GM11168 (cell line): ENCODE results near the gene MFN2.
"Not testable (repeated sequence)": the region's sequence is repeated elsewhere in the genome, so short reads cannot be mapped to it uniquely, and the experiment has no call there.

ENCODE experiments used
- in situ Hi-C: fragments of 300-500 bp; cut with MboI; formaldehyde crosslinking; loops from one replicate; pipeline ENCODE4 v1.12.0; 2022; ENCODE audit warnings: low sequenced_read_pairs; ENCODE audit not compliant: unreplicated experiment

MFN2 gene

GRCh38 chr1:11991969-11992676 lies 11.9 kb downstream of the MFN2 start:
- in situ Hi-C loops: no loop called here

- in situ Hi-C loops: no loop called here
Observed at GRCh38 chr1:11997081-11997850, 17.0 kb downstream of the MFN2 start.

- in situ Hi-C loops: no loop called here
Observed at GRCh38 chr1:11998636-11999035, 18.4 kb downstream of the MFN2 start.

GRCh38 chr1:11999236-11999635 lies 19.0 kb downstream of the MFN2 start:
- in situ Hi-C loops: no loop called here

GRCh38 chr1:12001249-12001917 lies 21.1 kb downstream of the MFN2 start:
- in situ Hi-C loops: no loop called here

DNA sequence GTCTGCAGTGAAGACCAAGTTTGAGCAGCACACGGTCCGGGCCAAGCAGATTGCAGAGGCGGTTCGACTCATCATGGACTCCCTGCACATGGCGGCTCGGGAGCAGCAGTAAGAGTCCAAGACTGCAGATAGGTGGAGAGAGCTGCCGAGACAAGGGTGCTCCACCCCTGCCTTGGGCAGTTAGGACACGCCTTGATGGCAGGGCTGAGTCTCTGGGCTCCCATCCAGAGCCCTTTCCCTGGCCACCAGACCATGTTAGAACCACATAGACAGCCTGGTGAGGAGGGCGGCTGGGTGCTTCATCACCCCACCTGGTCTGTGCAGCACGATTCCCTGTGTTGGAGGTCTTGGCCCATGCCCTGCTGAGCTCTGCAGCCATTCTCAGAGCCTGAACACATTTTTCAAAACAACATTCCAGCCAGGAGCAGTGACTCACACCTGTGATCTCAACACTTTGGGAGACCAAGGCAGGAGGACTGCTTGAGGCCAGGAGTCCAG lies 21.8 kb downstream of the MFN2 start:
- in situ Hi-C loops: no loop called here

DNA sequence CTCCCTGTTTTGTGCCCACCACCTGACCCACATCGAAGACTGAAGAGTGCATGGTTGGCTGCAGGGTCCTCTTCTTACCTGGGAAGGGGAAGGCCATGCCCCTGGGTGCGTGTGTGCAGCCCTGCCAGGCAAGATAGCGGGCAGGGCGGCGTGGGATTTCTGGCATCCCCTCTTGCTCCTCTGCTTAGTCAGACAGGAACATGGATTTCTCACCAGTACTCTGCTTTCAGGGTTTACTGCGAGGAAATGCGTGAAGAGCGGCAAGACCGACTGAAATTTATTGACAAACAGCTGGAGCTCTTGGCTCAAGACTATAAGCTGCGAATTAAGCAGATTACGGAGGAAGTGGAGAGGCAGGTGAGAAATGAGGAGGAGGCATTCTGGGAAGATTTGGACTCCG lies 23.5 kb downstream of the MFN2 start:
- in situ Hi-C loops: no loop called here

DNA sequence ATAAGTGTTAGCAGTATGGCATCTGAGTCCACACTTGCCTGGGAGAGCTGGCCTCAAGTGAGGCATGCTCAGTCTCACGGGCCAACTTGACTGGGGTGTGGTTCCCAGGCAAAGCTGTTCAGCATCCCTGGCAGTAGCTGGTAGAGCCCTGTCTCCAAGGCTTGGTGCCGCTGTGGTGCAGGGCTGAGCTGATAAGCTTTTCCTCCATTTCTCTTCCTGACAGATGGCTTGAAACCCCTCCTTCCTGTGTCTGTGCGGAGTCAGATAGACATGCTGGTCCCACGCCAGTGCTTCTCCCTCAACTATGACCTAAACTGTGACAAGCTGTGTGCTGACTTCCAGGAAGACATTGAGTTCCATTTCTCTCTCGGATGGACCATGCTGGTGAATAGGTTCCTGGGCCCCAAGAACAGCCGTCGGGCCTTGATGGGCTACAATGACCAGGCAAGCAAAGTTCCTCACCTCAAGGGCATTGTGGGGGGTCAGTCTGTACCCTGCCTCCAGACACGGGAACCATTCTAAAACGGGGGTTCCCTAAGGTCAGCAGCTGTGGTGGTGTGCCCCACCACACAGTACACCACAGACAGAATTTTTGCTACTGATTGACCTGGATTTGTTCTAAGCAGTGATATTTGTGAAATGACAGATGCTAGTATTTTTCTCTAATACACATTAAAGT lies 25.4 kb downstream of the MFN2 start:
- in situ Hi-C loops: no loop called here

DNA sequence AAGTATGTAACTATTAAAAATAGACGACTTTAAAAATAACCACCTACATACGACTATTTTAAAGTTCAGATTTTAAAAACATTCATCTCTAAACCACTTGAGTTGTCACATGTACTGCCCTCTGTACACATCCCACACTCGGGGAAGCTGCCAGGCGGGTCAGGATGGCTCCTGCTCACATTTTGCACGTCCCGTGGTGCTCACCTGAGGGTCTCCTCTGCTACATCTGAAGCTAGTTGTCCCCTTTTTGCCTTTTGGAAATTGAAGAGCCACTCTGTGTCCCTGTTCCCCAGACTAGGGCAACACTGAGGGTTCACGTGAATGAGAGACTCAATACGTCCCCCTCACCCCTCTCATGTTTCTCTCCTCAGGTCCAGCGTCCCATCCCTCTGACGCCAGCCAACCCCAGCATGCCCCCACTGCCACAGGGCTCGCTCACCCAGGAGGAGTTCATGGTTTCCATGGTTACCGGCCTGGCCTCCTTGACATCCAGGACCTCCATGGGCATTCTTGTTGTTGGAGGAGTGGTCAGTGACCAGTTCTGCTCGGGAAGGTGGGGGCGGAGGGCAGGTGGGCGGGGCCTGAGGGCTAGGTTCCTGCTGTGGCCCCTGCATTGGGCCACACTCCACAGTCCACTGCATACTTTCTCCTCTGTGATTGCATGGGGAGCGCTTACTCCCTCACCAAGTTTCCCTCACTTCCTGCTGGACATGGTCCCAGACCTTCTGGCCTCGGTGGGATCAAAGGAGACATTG lies 26.1 kb downstream of the MFN2 start:
- in situ Hi-C loops: no loop called here

- in situ Hi-C loops: no loop called here
Observed at GRCh38 chr1:12007204-12007603, 27.0 kb downstream of the MFN2 start.

DNA sequence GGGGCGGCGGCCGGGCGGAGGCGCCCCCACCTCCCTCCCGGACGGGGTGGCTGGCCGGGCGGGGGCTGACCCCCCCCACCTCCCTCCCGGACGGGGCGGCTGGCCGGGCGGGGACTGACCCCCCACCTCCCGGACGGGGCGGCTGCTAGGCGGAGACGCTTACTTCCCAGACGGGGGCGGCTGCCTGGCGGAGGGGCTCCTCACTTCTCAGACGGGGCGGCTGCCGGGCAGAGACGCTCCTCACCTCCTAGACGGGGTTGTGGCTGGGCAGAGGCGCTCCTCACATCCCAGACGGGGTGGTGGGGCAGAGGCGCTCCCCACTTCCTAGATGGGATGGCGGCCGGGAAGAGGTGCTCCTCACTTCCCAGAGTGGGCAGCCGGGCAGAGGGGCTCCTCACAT lies 28.1 kb downstream of the MFN2 start:
- in situ Hi-C loops: not testable (repeated sequence)

DNA sequence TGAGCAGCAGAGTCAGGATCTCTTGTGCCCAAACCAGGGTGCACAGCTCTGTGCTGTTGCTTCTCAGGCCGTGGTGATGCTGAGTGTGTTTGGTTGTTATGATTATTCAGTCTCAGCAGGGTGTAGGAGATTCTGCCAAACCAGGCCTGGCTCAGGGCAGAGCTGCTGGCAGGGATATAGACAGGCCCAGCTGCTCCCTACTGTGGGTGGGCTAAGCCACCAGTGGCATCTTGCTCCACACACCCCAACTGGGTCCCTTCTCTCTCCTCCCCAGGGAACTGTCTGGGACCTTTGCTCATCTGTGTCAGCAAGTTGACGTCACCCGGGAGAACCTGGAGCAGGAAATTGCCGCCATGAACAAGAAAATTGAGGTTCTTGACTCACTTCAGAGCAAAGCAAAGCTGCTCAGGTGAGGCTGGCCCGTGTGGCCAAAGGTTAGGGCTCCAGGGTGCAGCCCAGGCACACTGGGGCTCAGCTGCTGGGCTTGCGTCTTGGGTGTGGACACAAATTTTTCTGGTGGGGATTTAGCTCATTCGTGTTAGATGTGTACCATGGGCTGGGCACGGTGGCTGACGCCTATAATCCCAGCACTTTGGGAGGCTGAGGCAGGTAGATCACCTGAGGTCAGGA lies 29.2 kb downstream of the MFN2 start:
- in situ Hi-C loops: no loop called here

DNA sequence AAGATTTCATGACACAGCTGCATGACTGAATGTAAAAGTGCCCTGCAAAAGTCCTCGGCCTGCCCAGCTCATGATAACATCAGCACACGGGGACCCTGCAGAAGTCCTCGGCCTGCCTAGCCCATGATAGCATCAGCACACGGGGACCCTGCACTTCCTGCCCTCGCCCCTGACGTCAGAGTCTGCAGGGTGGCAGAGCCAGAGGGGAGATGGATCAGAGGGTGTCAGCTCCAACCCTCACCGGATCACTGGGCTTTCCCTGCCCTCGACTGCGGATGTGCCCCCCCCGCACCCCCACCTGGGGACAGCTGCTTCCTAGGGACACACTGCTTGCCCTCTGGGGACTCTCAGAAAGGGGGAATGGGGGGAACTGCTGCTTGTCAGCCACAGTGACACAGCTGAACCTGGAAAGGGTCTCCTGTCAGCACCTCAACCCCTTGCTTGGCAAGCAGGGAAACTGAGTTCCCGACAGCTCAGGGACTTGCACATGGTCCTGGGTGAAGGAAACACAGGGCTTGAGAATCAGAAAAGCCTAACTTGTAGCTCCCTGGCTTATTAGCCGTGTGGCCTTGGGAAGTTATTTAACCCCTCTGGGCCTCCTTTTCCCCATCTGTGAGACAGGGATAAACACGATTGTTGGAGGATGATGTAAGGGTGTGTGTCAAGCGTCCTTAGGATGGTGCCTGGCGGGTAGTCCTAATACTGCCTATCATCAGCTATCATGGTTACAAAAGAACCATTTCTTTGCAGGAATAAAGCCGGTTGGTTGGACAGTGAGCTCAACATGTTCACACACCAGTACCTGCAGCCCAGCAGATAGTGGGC lies 30.7 kb downstream of the MFN2 start:
- in situ Hi-C loops: loop anchor here (10.0 kb wide), 1 partner anchor 64 kb away; no protein-coding TSS in a partner anchor

DNA sequence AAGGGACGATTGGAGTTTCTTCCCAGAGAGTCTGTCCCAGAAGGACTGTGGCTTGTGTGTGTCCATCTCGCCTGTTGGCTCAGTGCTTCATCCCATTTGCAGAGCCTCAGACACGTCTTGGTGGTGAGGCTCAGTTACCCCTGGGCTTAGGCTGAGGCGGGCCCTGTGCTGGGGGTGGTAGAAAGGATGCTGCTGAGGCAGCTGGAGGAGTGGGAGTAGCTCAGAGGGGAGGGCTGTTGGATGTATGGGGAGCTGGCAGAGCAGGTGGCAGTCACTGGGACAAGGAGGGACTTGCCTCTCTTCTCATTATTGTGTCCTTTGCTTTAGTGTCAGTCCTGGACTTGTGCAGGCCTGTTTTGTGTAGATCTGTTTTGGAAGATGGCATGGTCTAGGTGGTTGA lies 31.8 kb downstream of the MFN2 start:
- in situ Hi-C loops: loop anchor here (10.0 kb wide), 1 partner anchor 63 kb away; no protein-coding TSS in a partner anchor

DNA sequence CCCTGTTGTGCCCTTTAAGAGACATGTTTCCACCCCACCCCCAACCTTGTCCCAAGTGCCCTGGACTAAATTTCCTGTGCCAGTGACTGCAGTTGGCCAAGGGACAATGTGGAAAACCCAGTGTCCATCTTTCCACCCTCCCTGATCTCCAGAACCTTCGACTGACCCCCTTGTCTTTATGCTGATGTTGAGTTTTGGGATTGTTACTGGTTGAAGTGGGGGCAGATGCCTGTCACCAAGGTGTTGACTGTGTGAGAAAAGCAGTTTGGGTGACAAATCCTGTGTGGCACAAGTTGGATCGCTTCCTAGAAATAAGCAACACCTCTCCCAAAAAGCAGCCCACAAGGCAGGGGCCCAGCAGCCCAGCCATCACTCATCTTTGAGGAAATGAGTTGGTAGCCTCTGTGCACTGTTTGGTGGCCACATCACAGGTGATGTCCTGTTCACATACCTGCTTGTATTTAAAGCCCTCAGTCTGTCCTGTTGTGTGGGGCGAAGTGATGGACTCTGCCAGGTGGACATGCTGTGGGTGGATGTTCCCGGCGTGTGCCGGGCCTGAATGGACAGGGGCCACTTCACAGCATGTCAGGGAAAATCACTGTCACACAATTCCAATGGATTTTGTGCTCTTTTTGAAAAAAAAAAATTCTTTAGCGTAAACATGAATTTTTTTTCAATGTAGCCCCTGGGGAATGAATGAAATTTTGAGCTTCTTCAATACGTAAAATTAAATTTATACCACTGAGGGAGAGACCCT lies 32.5 kb downstream of the MFN2 start:
- in situ Hi-C loops: loop anchor here (10.0 kb wide), 1 partner anchor 62 kb away; no protein-coding TSS in a partner anchor

DNA sequence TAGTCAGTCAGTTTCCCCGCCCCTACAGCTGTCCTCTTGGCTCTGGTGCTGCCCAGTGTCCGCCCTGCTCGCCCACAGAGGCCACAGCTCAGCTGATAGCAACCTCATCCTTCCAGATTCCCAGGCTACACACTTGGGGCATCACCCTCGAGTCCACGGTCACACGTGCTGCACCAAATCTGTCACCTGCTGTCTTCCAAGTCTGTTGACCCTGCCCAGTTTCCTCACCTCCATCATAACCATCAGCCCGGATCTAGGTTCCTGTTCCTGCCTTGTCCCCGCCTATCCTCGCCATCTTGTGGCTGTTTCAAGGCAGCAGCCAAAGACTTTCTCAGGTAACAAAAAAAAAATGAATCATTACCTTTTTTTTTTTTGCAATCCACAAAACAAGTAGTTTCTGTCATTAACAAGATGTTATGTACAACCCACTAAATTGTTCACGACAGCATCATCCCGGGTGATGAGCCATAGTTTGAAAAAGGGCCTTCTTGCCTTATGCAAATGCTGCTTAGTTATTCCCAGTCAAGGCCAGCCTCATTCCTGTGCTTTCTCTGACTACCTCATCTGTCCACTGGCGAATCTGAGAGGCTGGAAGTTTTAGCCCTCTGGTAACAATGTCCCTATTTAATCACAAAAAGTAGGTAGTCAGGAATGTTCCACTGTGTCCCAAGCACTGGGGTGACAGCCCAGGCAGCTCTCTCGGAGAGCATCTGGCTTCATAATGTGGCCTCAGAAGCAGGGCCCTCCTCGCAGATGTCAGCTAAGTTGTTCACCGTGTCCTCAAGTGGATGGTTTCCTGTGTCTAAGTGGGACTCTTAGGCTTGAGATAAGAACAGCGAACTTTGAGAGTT lies 34.1 kb downstream of the MFN2 start:
- in situ Hi-C loops: loop anchor here (10.0 kb wide), 1 partner anchor 60 kb away; no protein-coding TSS in a partner anchor
